Fibroblast of pulmonary artery (primary cell): ENCODE results near the gene VIT.
"Not testable (repeated sequence)": the region's sequence is repeated elsewhere in the genome, so short reads cannot be mapped to it uniquely, and the experiment has no call there.

Experiments used
- DNase-seq: peaks from one replicate; pipeline ENCODE4 v3.0.0-alpha.2; 2010; ENCODE audit warnings: low read depth
- H3K4me3 ChIP-seq: replicated peaks from 2 replicates; pipeline ENCODE4 v1.5.1; 2011; ENCODE audit warnings: low read depth, mild to moderate bottlenecking, control low read depth, low read length, moderate library complexity
- CTCF ChIP-seq: IDR thresholded peaks from 2 replicates; pipeline ENCODE4 v1.5.1; 2011; ENCODE audit warnings: mild to moderate bottlenecking, control low read depth, low read length, inconsistent platforms; ENCODE audit errors: missing control alignments

VIT gene

DNA sequence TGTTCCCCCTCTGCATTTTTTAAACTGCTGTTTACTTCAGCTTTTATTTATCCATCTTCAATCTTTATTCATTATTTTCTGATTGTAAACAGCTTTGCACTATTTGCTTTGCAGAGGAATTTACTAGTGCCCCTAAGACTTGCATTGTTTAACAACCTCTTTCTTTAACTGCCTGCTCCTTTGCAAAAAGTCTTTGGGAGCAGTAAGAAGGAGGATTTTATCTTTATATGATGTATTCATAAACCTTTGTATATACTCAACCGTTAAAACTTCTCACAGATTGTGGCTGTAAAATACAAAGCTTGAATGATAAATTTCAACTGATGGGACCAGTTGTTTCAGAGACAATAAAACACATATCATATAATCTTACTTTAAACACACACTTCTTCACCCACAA is 20.1 kb upstream of the VIT start:
- no peak for DNase-seq
- no peak overlapping the region for H3K4me3 ChIP-seq
- TF ChIP-seq CTCF, result no peak

GRCh38 chr2:36677386-36677785 is 19.1 kb upstream of the VIT start:
- DNase-seq, result peak; percentile 49
- H3K4me3 ChIP-seq, result no peak overlapping the region
- TF ChIP-seq CTCF, result no peak

DNA sequence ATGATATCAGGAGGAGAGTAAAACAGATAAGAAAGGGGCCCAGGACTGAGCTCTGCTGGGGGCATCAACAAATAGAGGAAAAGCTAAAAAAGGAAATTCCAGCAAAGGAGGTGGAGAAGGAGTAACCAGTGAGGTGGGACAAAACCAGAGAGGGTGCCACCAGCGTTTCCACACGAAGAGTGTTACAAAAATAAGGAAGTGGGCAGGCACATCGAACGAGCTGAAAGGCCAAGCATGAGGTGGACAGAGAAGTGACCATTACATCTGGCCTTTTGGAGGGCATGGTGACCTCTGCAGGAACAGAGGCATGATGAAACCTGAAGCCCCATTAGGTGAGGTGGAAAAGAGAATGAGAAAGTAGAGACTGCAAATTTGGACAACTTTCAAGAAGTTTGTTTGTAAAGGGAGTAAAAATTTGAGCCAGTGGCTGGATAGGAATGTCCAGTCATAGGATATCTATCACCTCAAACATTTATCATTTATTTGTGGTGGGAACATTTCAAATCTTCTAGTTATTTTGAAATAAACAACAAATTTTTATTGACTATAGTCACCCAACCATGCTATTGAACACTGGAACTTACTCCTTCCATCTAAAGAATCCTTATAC is 18.4 kb upstream of the VIT start:
- no peak for DNase-seq
- TF ChIP-seq CTCF, result no peak
- no peak overlapping the region for H3K4me3 ChIP-seq

DNA sequence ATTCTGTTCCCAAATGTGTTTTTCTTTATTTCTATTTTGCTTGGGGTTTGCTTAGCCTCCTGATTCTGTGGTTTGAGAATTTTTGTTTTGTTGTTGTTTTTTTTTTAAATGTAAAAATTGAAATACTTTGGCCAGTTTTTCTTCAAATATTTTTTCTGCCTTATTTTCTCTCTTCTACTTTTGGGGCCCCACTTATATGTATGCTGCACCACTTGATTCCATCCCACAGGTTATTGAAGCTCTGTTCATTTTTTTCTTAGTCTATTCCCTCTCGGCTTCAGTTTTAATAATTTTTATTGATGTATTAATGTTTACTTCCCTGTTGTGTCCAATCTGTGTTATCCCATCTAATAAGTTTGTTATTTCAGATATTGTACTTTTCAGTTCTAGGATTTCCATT is 17.7 kb upstream of the VIT start:
- no peak for TF ChIP-seq CTCF
- DNase-seq, result no peak
- H3K4me3 ChIP-seq, result no peak overlapping the region

GRCh38 chr2:36680012-36680411 is 16.5 kb upstream of the VIT start:
- no peak for TF ChIP-seq CTCF

GRCh38 chr2:36682562-36682961 is 13.9 kb upstream of the VIT start:
- no peak overlapping the region for H3K4me3 ChIP-seq
- TF ChIP-seq CTCF, result no peak
- DNase-seq, result no peak

More at GRCh38 chr2:36680012-36680411, 16.5 kb upstream of the VIT start:
- DNase-seq, result no peak
- H3K4me3 ChIP-seq, result no peak overlapping the region

GRCh38 chr2:36683002-36683401 is 13.5 kb upstream of the VIT start:
- no peak overlapping the region for H3K4me3 ChIP-seq
- no peak for TF ChIP-seq CTCF
- no peak for DNase-seq

- not testable (repeated sequence) for H3K4me3 ChIP-seq, DNase-seq
Measured at GRCh38 chr2:36688291-36688690, 8.2 kb upstream of the VIT start.

- DNase-seq, H3K4me3 ChIP-seq: not testable (repeated sequence)
Measured at GRCh38 chr2:36689013-36689412, 7.5 kb upstream of the VIT start.
